GOT3 (cell line): ENCODE measurements around the gene CNIH2.

Experiments
- DNase-seq: peaks from one replicate; lab custom pipeline; 2025; ENCODE audit warnings: mixed read lengths; lab: John Stamatoyannopoulos, UW

The CNIH2 gene

GRCh38 chr11:66329165-66329673 is 51.2 kb downstream of the CNIH2 start:
- DNase-seq, result no peak

GRCh38 chr11:66330931-66331330 is 53.0 kb downstream of the CNIH2 start:
- no peak for DNase-seq

GRCh38 chr11:66331542-66332370 is 53.8 kb downstream of the CNIH2 start:
- DNase-seq, result no peak

- DNase-seq, result no peak
Measured at GRCh38 chr11:66332371-66333219, 54.6 kb downstream of the CNIH2 start.

GRCh38 chr11:66333220-66333877 is 55.4 kb downstream of the CNIH2 start:
- no peak for DNase-seq
